HG02763 (cell line): Measurements from ENCODE around the gene MAP3K1.
A peak's percentile ranks its signal among the peaks of the same experiment; 100 is the strongest.
"Not testable (repeated sequence)": the region's sequence is repeated elsewhere in the genome, so short reads cannot be mapped to it uniquely, and the experiment has no call there.

Experiments used
- ATAC-seq: cut with Tn5 transposase; IDR thresholded peaks from one replicate; pipeline ENCODE4 v1.9.1; 2021; ENCODE audit warnings: mild to moderate bottlenecking, moderate library complexity; ENCODE audit not compliant: unreplicated experiment

The MAP3K1 gene

DNA sequence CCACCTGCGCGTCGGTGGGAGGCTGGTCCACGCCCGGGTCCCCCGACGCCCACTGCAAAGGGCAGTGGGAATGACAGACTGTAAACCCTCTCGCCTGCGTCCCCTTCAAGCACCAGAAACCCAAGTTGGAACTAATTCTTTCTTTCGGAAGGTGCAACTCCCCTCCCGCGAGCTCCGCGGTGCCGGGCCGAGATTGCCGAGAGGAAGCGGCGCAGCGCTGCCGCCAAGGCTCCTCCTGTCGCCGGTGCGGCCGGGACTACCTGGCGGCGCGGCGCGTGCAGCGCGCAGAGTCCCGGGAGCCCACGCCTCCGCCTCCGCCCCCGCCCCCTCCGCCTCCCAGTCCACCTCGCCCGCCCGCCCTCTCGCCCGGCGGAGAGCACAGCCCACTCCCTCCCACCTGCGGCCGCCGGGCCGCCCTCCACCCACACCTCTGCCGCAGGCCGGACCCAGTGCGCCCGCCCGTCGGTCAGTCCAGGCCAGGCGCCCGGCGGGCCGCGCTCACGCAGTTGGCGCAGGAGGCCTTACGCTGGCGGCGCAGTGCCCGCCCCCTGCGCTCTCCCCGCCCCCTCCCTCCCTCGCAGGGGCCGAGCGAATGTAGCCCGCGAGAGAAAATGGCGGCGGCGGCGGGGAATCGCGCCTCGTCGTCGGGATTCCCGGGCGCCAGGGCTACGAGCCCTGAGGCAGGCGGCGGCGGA, at the start of gene MAP3K1:
Gene MAP3K1, plus strand, starts transcription at position 587 of the 695 bp plus-strand sequence. Its CDS starts 25 bp downstream, at position 612.
- ATAC-seq = peak; percentile 54

DNA sequence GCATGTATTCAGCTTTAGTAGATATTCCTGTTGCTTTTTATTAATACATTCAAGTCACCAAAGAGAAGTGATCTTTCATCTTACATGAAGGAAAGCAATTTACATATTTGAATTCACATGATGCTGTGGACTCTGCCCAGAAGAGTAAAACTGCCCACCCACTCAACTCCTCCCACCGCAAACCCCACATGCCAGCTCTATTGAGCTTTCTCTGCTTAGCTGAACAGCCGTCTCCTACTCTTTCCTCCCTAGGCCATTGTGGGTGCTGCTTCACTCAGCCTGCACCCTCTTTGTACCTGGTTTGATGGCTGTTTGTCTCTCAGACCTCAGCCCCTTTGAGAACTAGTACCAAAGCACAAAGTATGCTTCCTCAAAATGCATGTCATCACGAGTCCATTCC, 48.4 kb upstream of the MAP3K1 start:
- no peak for ATAC-seq

GRCh38 chr5:56769875-56770604, 45.3 kb upstream of the MAP3K1 start:
- ATAC-seq = no peak

- no peak for ATAC-seq
Measured at GRCh38 chr5:56772767-56773166, 42.6 kb upstream of the MAP3K1 start.

- ATAC-seq = no peak
Measured at GRCh38 chr5:56774957-56775356, 40.4 kb upstream of the MAP3K1 start.

DNA sequence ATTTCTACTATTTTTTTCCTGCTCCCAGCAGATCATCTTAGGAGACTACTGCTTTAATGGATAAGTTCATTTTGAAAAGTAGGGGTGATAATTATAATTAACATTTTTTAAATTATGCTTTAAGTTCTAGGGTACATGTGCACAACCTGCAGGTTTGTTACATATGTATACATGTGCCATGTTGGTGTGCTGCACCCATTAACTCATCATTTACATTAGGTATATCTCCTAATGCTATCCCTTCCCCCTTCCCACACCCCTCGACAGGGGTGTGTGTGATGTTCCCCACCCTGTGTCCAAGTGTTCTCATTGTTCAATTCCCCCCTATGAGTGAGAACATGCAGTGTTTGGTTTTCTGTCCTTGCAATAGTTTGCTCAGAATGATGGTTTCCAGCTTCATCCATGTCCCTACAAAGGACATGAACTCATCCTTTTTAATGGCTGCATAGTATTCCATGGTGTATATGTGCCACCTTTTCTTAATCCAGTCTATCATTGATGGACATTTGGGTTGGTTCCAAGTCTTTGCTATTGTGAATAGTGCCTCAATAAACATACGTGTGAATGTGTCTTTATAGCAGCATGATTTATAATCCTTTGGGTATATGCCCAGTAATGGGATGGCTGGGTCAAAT, 39.0 kb upstream of the MAP3K1 start:
- ATAC-seq = not testable (repeated sequence)

DNA sequence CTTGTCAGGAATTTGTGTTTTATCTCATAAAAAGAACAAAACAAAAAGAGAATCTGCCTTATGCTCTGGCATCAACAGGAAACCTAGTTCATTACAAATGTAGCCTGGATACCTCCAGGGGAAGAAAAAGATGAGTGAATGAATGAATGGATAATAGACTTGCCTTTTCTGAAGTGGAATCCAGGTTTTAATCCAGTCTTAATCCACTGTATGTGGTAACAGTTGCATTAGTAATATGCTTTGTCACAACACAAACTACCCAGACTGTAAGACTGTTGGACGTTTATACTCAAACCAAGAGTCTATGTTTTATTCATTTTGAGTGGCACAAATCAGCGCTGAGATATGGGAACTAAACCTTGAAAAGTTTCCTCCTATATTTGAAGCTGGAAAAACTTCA, 32.1 kb upstream of the MAP3K1 start:
- no peak for ATAC-seq

GRCh38 chr5:56786346-56786745, 29.0 kb upstream of the MAP3K1 start:
- no peak for ATAC-seq

DNA sequence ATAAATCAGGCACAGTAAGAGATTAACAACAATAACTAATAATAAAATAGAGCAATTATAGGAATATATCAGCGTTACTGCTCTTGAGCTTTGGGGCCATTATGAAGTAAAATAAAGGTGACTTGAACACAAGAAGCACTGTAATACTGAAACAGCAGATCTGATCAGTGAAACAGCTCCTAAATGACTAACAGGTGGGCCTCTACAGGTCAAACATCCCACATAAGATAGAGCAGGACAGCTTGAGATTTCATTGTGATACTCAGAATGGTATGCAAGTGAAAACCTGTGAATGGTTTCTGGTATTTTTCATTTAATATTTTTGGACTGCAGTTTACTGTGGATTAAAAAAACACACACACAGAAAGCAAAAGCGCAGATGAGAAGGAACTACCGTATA, 24.0 kb upstream of the MAP3K1 start:
- ATAC-seq = no peak

DNA sequence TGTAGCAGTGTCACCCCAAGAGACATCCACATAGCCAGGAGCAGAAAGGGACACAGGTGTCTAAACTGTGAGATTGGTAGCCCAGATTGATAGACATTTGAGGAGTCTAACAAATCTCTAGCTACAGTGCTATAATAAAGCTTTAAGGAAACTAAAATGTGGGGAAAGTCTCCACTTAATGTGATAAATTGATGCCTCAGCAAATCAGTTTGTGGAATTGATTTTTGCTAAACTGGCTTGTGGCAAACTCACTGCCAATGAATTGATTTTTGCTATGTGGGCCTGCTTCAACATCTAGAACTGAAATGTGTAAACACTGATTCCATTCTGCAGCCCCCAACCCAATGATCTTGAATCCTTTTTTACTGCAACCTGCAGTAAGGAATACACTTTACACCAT, 16.8 kb upstream of the MAP3K1 start:
- ATAC-seq = no peak

DNA sequence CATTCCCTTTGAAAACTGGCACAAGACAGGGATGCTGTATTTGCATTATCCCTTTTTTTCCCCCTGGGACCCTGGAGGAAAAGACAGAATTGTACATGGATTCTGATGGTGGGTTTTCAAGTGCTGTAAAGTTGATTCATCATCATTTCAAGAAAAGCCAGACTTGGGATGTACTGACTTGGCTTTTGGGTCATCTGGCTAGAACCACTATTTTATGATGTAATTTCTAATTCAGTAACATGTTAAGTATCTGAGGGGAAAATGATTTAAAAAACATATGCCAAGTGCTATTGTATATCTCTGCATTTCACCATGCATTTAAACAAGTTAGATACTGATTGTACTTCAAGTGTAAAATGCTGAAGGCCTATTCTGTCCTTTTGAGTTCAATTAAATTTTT, 15.2 kb upstream of the MAP3K1 start:
- no peak for ATAC-seq

GRCh38 chr5:56801256-56801655, 14.1 kb upstream of the MAP3K1 start:
- no peak for ATAC-seq

- no peak for ATAC-seq
Measured at GRCh38 chr5:56802205-56802604, 13.1 kb upstream of the MAP3K1 start.

GRCh38 chr5:56803025-56803424, 12.3 kb upstream of the MAP3K1 start:
- ATAC-seq = no peak

GRCh38 chr5:56803894-56804293, 11.5 kb upstream of the MAP3K1 start:
- no peak for ATAC-seq

- ATAC-seq = no peak
Measured at GRCh38 chr5:56807679-56808078, 7.7 kb upstream of the MAP3K1 start.

- ATAC-seq = no peak
Measured at GRCh38 chr5:56808211-56808610, 7.1 kb upstream of the MAP3K1 start.

GRCh38 chr5:56810826-56811225, 4.5 kb upstream of the MAP3K1 start:
- ATAC-seq = no peak

DNA sequence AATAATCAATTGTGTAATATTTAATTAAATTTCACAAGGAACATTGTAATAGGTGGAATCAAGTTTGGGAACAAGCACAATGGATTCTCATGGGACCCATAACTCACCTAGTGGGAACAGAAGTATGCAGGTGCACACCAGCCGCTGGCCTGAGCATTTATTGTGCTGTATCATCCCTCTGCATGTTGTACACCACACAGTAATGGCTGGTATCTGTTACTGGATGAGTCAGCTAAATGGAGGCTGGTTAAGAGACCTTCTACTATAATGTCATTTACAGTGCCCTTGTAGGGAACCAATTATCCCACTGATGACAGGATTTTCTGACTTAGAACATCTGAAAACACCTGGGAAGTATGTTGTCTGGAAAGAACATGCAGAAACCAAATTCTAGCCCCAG, 3.2 kb upstream of the MAP3K1 start:
- no peak for ATAC-seq

GRCh38 chr5:56813302-56813701, 2.0 kb upstream of the MAP3K1 start:
- no peak for ATAC-seq

GRCh38 chr5:56814361-56814962, 887 bp upstream of the MAP3K1 start:
- no peak for ATAC-seq
